Heart left ventricle (tissue), 16 donors: ENCODE results near the gene GNAI2. TPM values are rescaled to one million over a fixed set of nuclear protein-coding genes. Genes with fewer than 3 reads are reported as not detected.
A peak's percentile ranks its signal among the peaks of the same experiment; 100 is the strongest.

Experiments
- ATAC-seq, 4 donors: fragments of 200-7000 bp; cut with Tn5 transposase; one replicate each; pipeline ENCODE4 v1.9.1; 2020 to 2022; ENCODE audit warnings: moderate library complexity in 4 of 4, mild to moderate bottlenecking in 3 of 4, moderate number of reproducible peaks in 1 of 4
- DNase-seq, 5 donors: peaks; one replicate each; pipeline ENCODE4 v3.0.0-alpha.2; 2020
- H3K27ac ChIP-seq, 12 donors: fragments of 200-600 bp; sonication (generic) in 4 of 12; one replicate each; pipeline versions ENCODE4 v1.5.0 to v1.8.0; 2016 to 2022; ENCODE audit warnings: mild to moderate bottlenecking in 2 of 12
- H3K27me3 ChIP-seq, 9 donors: fragments of 200-600 bp; sonication (generic) in 2 of 9; one replicate each; pipeline versions ENCODE4 v1.5.1 to v1.8.0; 2016 to 2022; ENCODE audit warnings: mild to moderate bottlenecking in 3 of 9
- H3K36me3 ChIP-seq, 9 donors: fragments of 200-600 bp; sonication (generic) in 2 of 9; one replicate each; pipeline versions ENCODE4 v1.5.0 to v1.8.0; 2018 to 2022; ENCODE audit warnings: mild to moderate bottlenecking in 2 of 9
- H3K4me1 ChIP-seq, 12 donors: fragments of 200-600 bp; sonication (generic) in 4 of 12; one replicate each; pipeline versions ENCODE4 v1.5.0 to v1.8.0; 2016 to 2022; ENCODE audit warnings: mild to moderate bottlenecking in 3 of 12
- H3K4me3 ChIP-seq, 12 donors: fragments of 200-600 bp; sonication (generic) in 4 of 12; one replicate each; pipeline versions ENCODE4 v1.5.0 to v1.8.0; 2017 to 2022; ENCODE audit warnings: mild to moderate bottlenecking in 9 of 12, moderate library complexity in 4 of 12
- H3K9me3 ChIP-seq, 12 donors: fragments of 200-600 bp; sonication (generic) in 4 of 12; one replicate each; pipeline versions ENCODE4 v1.5.0 to v1.8.0; 2016 to 2022; ENCODE audit warnings: mild to moderate bottlenecking in 1 of 12
- CTCF ChIP-seq, 12 donors: fragments of 200-600 bp; sonication (generic) in 4 of 12; IDR thresholded peaks; one replicate each; pipeline versions ENCODE4 v1.5.0 to v1.8.0; 2018 to 2022; ENCODE audit warnings: antibody characterized with exemption in 12 of 12, mild to moderate bottlenecking in 5 of 12
- POLR2A ChIP-seq, 2 donors: fragments of 450-650 bp; IDR thresholded peaks; one replicate each; pipeline ENCODE4 v1.6.1; 2017; ENCODE audit warnings: antibody characterized with exemption in 2 of 2, mild to moderate bottlenecking in 2 of 2, moderate library complexity in 2 of 2
- WGBS, 4 donors: extraction: QIAGEN DNeasy Blood & Tissue Kit in 2 of 4; methylation state at CpG; one replicate each; pipeline versions ENCODE4 v1.1.5 to v1.1.7; 2013 to 2018; 5-methylcytosine and 5-hydroxymethylcytosine counted together
- intact Hi-C, 10 donors: fragments of 100-400 bp; cut with DNase I; formaldehyde crosslinking; loops; one replicate each; pipeline versions ENCODE4 v1.11.1 to v1.14.2; 2022
- polyA plus RNA-seq, 2 donors: library from polyadenylated mRNA; stranded (reverse); fragments of 200-250 nt; gene quantifications; one replicate each; pipeline ENCODE4 v1.2.3, GENCODE V29; 2013
- total RNA-seq, 9 donors: library from RNA; depleted of rRNA in 2 of 9; stranded (reverse); fragments of >200 nt in 2 of 9; fragmentation: NEBNext Ultra II Directional in 3 of 9; extraction: Animal tissue kit (Norgen Biotek cat#: 25700) in 3 of 9; gene quantifications; one replicate each; pipeline versions ENCODE4 v1.1.0 to v1.2.4, GENCODE V29; 2016 to 2023
- donor health status: ischemic (EF 13 %, LVEDD 7.1; RV severe dilation, severe dysfunction).
- donor health status: healthy with polysubstance abuse.
- donor health status: DM: no; HTN: yes; CAD: no.
- donor health status: DM: no; HTN: no; CAD: no.
- donor health status: ischemic (EF 25% LVEDD 6.9; RV normal size, moderate dysfunction).
- donor health status: ischemic (EF 25% LVEDD 5.7; RV mildly dilated, moderate dysfunction).
- donor health status: healthy.
- donor health status: DM: yes; HTN: yes; CAD: no.
- donor health status: ischemic (EF 35%, LVEDD 5.7; RV mildly dilated, moderate dysfunction).
- donor health status: nonischemic (EF 11% LVEDD 7.7; RV severe dilation, severe dysfunction).
- donor health status: DM: yes; HTN: yes; CAD: no.
- donor health status: PGD.
- donor health status: ischemic (EF 29% LVEDD 5.4; RV normal size, mild dysfunction).
- donor health status: nonischemic (EF 23%, LVEDD 6.1; RV moderate dilation, normal function).

Gene GNAI2
- total and polyA plus RNA-seq, 11 donors: 93.2 to 365 (median 140) TPM

- H3K4me1 ChIP-seq: peaks cover 0 to 47% (median 27%) of the 10 kb centered on the region in 12 donors
- WGBS, 4 donors: 57 to 68% (median 62%) methylated on average over 21 to 31 of the region's 31 CpGs
- no peak for TF ChIP-seq CTCF (IDR thresholded peaks at IDR 0.05)
- no peak for TF ChIP-seq POLR2A (IDR thresholded peaks at IDR 0.05)
- ATAC-seq (no peak), DNase-seq (no peak)
- peak overlapping the region in 9 of 12 donors; percentile 19 to 54 (median 39) for H3K4me3 ChIP-seq
- H3K9me3 ChIP-seq: no peaks in the 10 kb centered on the region
- intact Hi-C loops: loop anchor here (1.0 to 10.0 kb wide), 15 partner anchors 13 to 151 kb away; partner anchors contain the start of genes HYAL2 (in 3 of the 10) and TUSC2 (in 2 of the 10)
- no peaks in the 10 kb centered on the region for H3K36me3 ChIP-seq
- no peak overlapping the region for H3K27ac ChIP-seq
- H3K27me3 ChIP-seq: peaks cover 0 to 38% (median 6%) of the 10 kb centered on the region in 9 donors
These were observed 37.7 kb downstream of the GNAI2 start for GRCh38 chr3:50273689-50274065.

GRCh38 chr3:50274371-50275104 lies 38.5 kb downstream of the GNAI2 start:
- Histone ChIP-seq H3K27ac (no peak overlapping the region), H3K4me3 (no peak overlapping the region), H3K4me1 (peaks cover 0 to 47% (median 27%) of the 10 kb centered on the region in 12 donors), H3K36me3 (no peaks in the 10 kb centered on the region), H3K9me3 (no peaks in the 10 kb centered on the region), H3K27me3 (peaks cover 0 to 38% (median 6%) of the 10 kb centered on the region in 9 donors)
- ATAC-seq (peak in 2 of 4 donors; percentile 20 to 25), DNase-seq (peak in 2 of 5 donors; percentile 58 to 70)
- intact Hi-C loops: loop anchor here in 8 of 10 donors (1.0 to 10.0 kb wide), 8 partner anchors 47 to 152 kb away; partner anchors contain the start of genes HYAL2 (in 3 of the 8) and TUSC2 (in 2 of the 8)
- no peak for TF ChIP-seq POLR2A (IDR thresholded peaks at IDR 0.05)
- peak; percentile 52 to 82 (median 73) for TF ChIP-seq CTCF (IDR thresholded peaks at IDR 0.05)
- WGBS, 4 donors: 33 to 35% (median 34%) methylated on average over 16 to 26 of the region's 26 CpGs

- H3K9me3 ChIP-seq: no peaks in the 10 kb centered on the region
- H3K36me3 ChIP-seq: no peaks in the 10 kb centered on the region
- ATAC-seq (no peak), DNase-seq (no peak)
- H3K4me1 ChIP-seq: peaks cover 0 to 49% (median 25%) of the 10 kb centered on the region in 12 donors
- TF ChIP-seq POLR2A (IDR thresholded peaks at IDR 0.05): no peak
- TF ChIP-seq CTCF (IDR thresholded peaks at IDR 0.05): no peak
- peaks cover 0 to 38% (median 6%) of the 10 kb centered on the region in 9 donors for H3K27me3 ChIP-seq
- no peak overlapping the region for H3K27ac ChIP-seq
- intact Hi-C loops: loop anchor here in 6 of 10 donors (2.0 to 10.0 kb wide), 5 partner anchors 47 to 151 kb away; partner anchors contain the start of genes HYAL2 (in 3 of the 6) and TUSC2 (in 2 of the 6)
- WGBS, 4 donors: 43 to 74% (median 52%) methylated on average over 36 to 65 of the region's 65 CpGs
- H3K4me3 ChIP-seq: no peak overlapping the region
These were observed 39.4 kb downstream of the GNAI2 start for GRCh38 chr3:50275141-50275995.
